HepG2 (cell line): ENCODE data around the gene PIGW. TPM values are rescaled to one million over a fixed set of nuclear protein-coding genes. Genes with fewer than 3 reads are reported as not detected.
A peak's percentile ranks its signal among the peaks of the same experiment; 100 is the strongest.

ENCODE experiments used
- CCDC6 ChIP-seq: sonication (generic); formaldehyde crosslinking; IDR thresholded peaks from 2 replicates; pipeline ENCODE4 v1.8.1; 2022; ENCODE audit warnings: mild to moderate bottlenecking, missing genetic modification reagents, moderate library complexity
- DNMT1 ChIP-seq: sonication (generic); formaldehyde crosslinking; IDR thresholded peaks from 2 replicates; pipeline ENCODE4 v1.5.1; 2020; ENCODE audit warnings: mild to moderate bottlenecking, missing genetic modification reagents
- ELF3 ChIP-seq: IDR thresholded peaks from 2 replicates; pipeline ENCODE4 v1.6.1; 2016; ENCODE audit warnings: missing genetic modification reagents, missing compliant biosample characterization
- FOSL1 ChIP-seq: sonication (generic); formaldehyde crosslinking; IDR thresholded peaks from 2 replicates; pipeline ENCODE4 v1.9.0; 2021; ENCODE audit warnings: missing genetic modification reagents, borderline replicate concordance
- GPN1 ChIP-seq: sonication (generic); formaldehyde crosslinking; IDR thresholded peaks from 2 replicates; pipeline ENCODE4 v1.5.1; 2020; ENCODE audit warnings: missing genetic modification reagents, borderline replicate concordance
- HCFC1 ChIP-seq: fragments of 150-350 bp; IDR thresholded peaks from 2 replicates; pipeline ENCODE4 v1.6.1; 2014; ENCODE audit warnings: low read depth, low read length
- HDAC1 ChIP-seq: sonication (generic); formaldehyde crosslinking; IDR thresholded peaks from 2 replicates; pipeline ENCODE4 v1.5.1; 2020; ENCODE audit warnings: mild to moderate bottlenecking, missing genetic modification reagents
- HNRNPL ChIP-seq: fragments of 200-400 bp; formaldehyde crosslinking; IDR thresholded peaks from 2 replicates; pipeline ENCODE4 v1.6.1; 2017; ENCODE audit warnings: mild to moderate bottlenecking, low read depth, low read length
- KDM1A ChIP-seq: IDR thresholded peaks from 2 replicates; pipeline ENCODE4 v1.6.1; 2016; ENCODE audit warnings: missing compliant biosample characterization
- MIER2 ChIP-seq: IDR thresholded peaks from 2 replicates; pipeline ENCODE4 v1.6.1; 2016; ENCODE audit warnings: missing biosample characterization, missing genetic modification reagents
- NAIF1 ChIP-seq: sonication (generic); formaldehyde crosslinking; IDR thresholded peaks from 2 replicates; pipeline ENCODE4 v1.5.0; 2020; ENCODE audit warnings: mild to moderate bottlenecking, missing genetic modification reagents, borderline replicate concordance
- NFE2L1 ChIP-seq: sonication (generic); formaldehyde crosslinking; IDR thresholded peaks from 2 replicates; pipeline ENCODE4 v1.4.0; 2020; ENCODE audit warnings: missing genetic modification reagents, mild to moderate bottlenecking, borderline replicate concordance
- NONO ChIP-seq, 2 experiments: fragments of 450-650 bp in 1 of 2; sonication (generic) in 1 of 2; formaldehyde crosslinking in 1 of 2; IDR thresholded peaks in 1 of 2; conservative IDR thresholded peaks in 1 of 2; 2 replicates each; pipeline versions ENCODE4 v1.6.1 to v1.8.0; 2017 to 2022; ENCODE audit warnings: mild to moderate bottlenecking in 1 of 2, missing genetic modification reagents in 1 of 2, moderate library complexity in 1 of 2
- PCBP1 ChIP-seq: fragments of 200-400 bp; formaldehyde crosslinking; IDR thresholded peaks from 2 replicates; pipeline ENCODE4 v1.6.1; 2017; ENCODE audit warnings: mild to moderate bottlenecking, low read depth, low read length, borderline replicate concordance
- SP140L ChIP-seq: sonication (generic); formaldehyde crosslinking; IDR thresholded peaks from 2 replicates; pipeline ENCODE4 v1.4.0; 2020; ENCODE audit warnings: missing genetic modification reagents, borderline replicate concordance
- SRY ChIP-seq: sonication (generic); formaldehyde crosslinking; IDR thresholded peaks from 2 replicates; pipeline ENCODE4 v1.8.0; 2022; ENCODE audit warnings: mild to moderate bottlenecking, missing genetic modification reagents
- TFDP2 ChIP-seq: sonication (generic); formaldehyde crosslinking; IDR thresholded peaks from 2 replicates; pipeline ENCODE4 v1.4.0; 2020; ENCODE audit warnings: missing genetic modification reagents
- TGIF2 ChIP-seq: IDR thresholded peaks from 2 replicates; pipeline ENCODE4 v1.6.1; 2016; ENCODE audit warnings: control low read depth, missing compliant biosample characterization
- YEATS2 ChIP-seq: sonication (generic); formaldehyde crosslinking; IDR thresholded peaks from 2 replicates; pipeline ENCODE4 v1.4.0; 2020; ENCODE audit warnings: missing genetic modification reagents, borderline replicate concordance
- YY1 ChIP-seq: IDR thresholded peaks from 2 replicates; pipeline ENCODE4 v1.6.1; 2011; ENCODE audit warnings: low read length, low read depth, moderate library complexity, mild to moderate bottlenecking; ENCODE audit not compliant: insufficient read depth, insufficient replicate concordance
- ZNF121 ChIP-seq: sonication (generic); formaldehyde crosslinking; IDR thresholded peaks from 2 replicates; pipeline ENCODE4 v1.5.0; 2020; ENCODE audit warnings: mild to moderate bottlenecking, missing genetic modification reagents
- ZNF180 ChIP-seq: sonication (generic); formaldehyde crosslinking; IDR thresholded peaks from 2 replicates; pipeline ENCODE4 v1.4.0; 2020; ENCODE audit warnings: low read depth, missing genetic modification reagents, borderline replicate concordance
- ZNF224 ChIP-seq: sonication (generic); formaldehyde crosslinking; IDR thresholded peaks from 2 replicates; pipeline ENCODE4 v1.5.0; 2020; ENCODE audit warnings: mild to moderate bottlenecking, missing genetic modification reagents
- ZNF329 ChIP-seq: sonication (generic); formaldehyde crosslinking; IDR thresholded peaks from 2 replicates; pipeline ENCODE4 v1.9.0; 2021; ENCODE audit warnings: low read depth, mild to moderate bottlenecking, missing genetic modification reagents
- ZNF430 ChIP-seq: sonication (generic); formaldehyde crosslinking; IDR thresholded peaks from 2 replicates; pipeline ENCODE4 v1.9.0; 2021; ENCODE audit warnings: mild to moderate bottlenecking, missing genetic modification reagents
- ZNF432 ChIP-seq: sonication (generic); formaldehyde crosslinking; IDR thresholded peaks from 2 replicates; pipeline ENCODE4 v1.5.0; 2020; ENCODE audit warnings: missing genetic modification reagents, mild to moderate bottlenecking, borderline replicate concordance
- ZNF660 ChIP-seq: sonication (generic); formaldehyde crosslinking; IDR thresholded peaks from 2 replicates; pipeline ENCODE4 v1.5.1; 2020; ENCODE audit warnings: mild to moderate bottlenecking, low read depth, missing genetic modification reagents, borderline replicate concordance
- ZNF720 ChIP-seq: sonication (generic); formaldehyde crosslinking; IDR thresholded peaks from 2 replicates; pipeline ENCODE4 v1.4.0; 2020; ENCODE audit warnings: missing genetic modification reagents
- ZNF747 ChIP-seq: sonication (generic); formaldehyde crosslinking; IDR thresholded peaks from 2 replicates; pipeline ENCODE4 v1.8.1; 2023; ENCODE audit warnings: missing genetic modification reagents, mild to moderate bottlenecking, borderline replicate concordance
- polyA plus RNA-seq, 8 experiments: library from polyadenylated mRNA; depleted of rRNA in 3 of 8; stranded (reverse) in 7 of 8; unstranded in 1 of 8; fragments of >200 nt; fragmentation: Illumina TruSeq in 4 of 8; extraction: Trizol in 4 of 8; gene quantifications; 2 replicates each; pipeline versions ENCODE4 v1.2.1 to v1.2.3, GENCODE V29; 2011 to 2016; ENCODE audit warnings: low read depth in 4 of 8, missing spikeins in 1 of 8, mixed read lengths in 1 of 8; ENCODE audit not compliant: insufficient read depth in 1 of 8
- total RNA-seq, 5 experiments: library from RNA; depleted of rRNA; stranded (reverse); fragments of >200 nt; fragmentation: Illumina TruSeq; extraction: Trizol; gene quantifications; 2 replicates each; pipeline ENCODE4 v1.2.3, GENCODE V29; 2016; ENCODE audit warnings: low read depth in 1 of 5

Gene PIGW
- total and polyA plus RNA-seq, 2 of the 13 experiments (the other 11 are each of a cell fraction or from before 2014, with no cell fraction given), result 9.0 to 24.0 TPM

- TF ChIP-seq TFDP2 (CRISPR knock-in tag) (peak; percentile 78), ZNF180 (CRISPR knock-in tag) (no peak), ZNF747 (CRISPR knock-in tag) (peak; percentile 37; the same call in 1 of the 2 replicates), HCFC1 (peak; percentile 56), CCDC6 (peak; percentile 1; the same call in 1 of the 2 replicates), HDAC1 (CRISPR knock-in tag) (peak; percentile 82), ZNF660 (CRISPR knock-in tag) (no peak), TGIF2 (CRISPR knock-in tag) (peak; percentile 7; the same call in 1 of the 2 replicates), ZNF329 (CRISPR knock-in tag) (no peak), ZNF430 (CRISPR knock-in tag) (peak; percentile 89), ZNF224 (CRISPR knock-in tag) (no peak), MIER2 (CRISPR knock-in tag) (no peak), NAIF1 (peak; percentile 74; the same call in 1 of the 2 replicates), ZNF121 (CRISPR knock-in tag) (no peak; the same call in none of the 2 replicates), SRY (CRISPR knock-in tag) (no peak), SP140L (no peak), KDM1A (CRISPR knock-in tag) (no peak), ZNF720 (CRISPR knock-in tag) (no peak), PCBP1 (no peak), NONO (IDR thresholded peaks at IDR 0.05) (no peak), NONO (CRISPR knock-in tag; conservative IDR thresholded peaks at IDR 0.05) (peak; percentile 89), ZNF432 (no peak), HNRNPL (peak; percentile 68; the same call in 1 of the 2 replicates), NFE2L1 (CRISPR knock-in tag) (peak; percentile 46; the same call in 1 of the 2 replicates), DNMT1 (CRISPR knock-in tag) (no peak; the same call in 1 of the 2 replicates), GPN1 (CRISPR knock-in tag) (no peak; the same call in 1 of the 2 replicates), YY1 (peak; percentile 93), ELF3 (CRISPR knock-in tag) (peak; percentile 85), YEATS2 (CRISPR knock-in tag) (peak; percentile 94), FOSL1 (CRISPR knock-in tag) (no peak)
Measured at GRCh38 chr17:36534840-36535668, at the start of gene PIGW, which contains the start of gene MYO19 (continued).
